HG03103 (cell line): ENCODE results near the gene EOMES.
A peak's percentile ranks its signal among the peaks of the same experiment; 100 is the strongest.

ENCODE experiments used
- ATAC-seq: cut with Tn5 transposase; IDR thresholded peaks from one replicate; pipeline ENCODE4 v1.9.1; 2021; ENCODE audit warnings: low read depth; ENCODE audit not compliant: unreplicated experiment

The EOMES gene

DNA sequence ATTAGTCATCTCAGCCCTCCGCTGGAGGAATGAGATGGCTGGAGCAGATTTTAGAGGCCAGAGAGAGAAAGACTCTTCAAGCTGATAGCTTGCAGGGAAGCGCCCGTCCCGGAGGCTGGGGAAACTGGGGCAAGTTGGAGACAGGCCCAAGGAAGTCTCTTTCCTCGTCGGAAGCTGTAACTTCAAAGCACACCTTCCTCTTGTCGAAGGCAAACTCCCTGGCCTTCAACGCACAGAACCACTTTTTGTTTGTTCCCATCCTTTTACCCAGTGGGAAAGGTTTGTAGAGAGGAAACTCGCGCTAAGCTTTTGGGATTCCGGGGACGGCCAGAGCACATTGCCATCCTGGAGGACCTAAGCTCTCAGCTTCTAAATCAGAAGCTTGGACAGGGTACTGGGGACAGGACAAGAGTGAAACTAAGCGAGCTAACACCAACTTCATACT, 900 bp upstream of the EOMES start:
- no peak for ATAC-seq

DNA sequence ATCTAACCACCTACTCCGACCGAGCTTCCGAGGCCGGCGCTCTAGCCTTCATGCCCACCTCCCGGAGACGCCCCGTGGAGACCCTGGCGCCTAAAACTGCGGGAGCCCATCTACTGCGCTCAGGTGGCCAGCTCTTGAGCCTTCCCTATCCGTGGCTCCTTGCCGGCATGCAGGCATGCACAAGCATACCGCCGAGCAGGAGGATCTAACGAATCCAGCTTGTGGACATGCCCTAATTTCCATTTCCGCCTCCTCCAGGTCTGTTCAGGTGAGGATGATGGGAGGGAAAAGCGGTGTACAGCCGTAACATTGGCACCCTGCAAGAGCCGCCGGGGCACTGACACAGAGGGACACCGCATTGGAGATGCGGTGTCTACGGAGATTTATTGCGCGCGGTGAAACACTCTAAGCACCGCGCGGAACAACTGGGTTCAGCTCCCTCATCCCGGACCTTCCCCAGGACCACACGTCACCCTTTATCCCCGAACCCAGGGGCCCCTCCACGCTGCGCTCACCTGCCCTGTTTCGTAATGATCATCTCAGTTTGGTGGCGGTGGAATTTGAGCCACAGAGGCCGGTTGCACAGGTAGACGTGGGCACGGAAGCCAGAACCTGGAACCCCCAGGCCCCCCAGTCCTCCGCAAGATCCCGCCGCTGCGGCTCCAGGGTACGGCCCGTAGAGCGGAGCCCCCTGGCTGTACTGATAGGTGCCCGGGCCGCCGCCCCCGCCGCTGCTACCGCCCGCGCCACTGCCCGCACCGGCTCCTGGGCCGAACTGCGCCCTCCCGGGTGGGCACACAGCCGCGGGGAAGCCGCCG, 1.0 kb downstream of the EOMES start:
- ATAC-seq = no peak

GRCh38 chr3:27719314-27720003, 2.7 kb downstream of the EOMES start:
- no peak for ATAC-seq

DNA sequence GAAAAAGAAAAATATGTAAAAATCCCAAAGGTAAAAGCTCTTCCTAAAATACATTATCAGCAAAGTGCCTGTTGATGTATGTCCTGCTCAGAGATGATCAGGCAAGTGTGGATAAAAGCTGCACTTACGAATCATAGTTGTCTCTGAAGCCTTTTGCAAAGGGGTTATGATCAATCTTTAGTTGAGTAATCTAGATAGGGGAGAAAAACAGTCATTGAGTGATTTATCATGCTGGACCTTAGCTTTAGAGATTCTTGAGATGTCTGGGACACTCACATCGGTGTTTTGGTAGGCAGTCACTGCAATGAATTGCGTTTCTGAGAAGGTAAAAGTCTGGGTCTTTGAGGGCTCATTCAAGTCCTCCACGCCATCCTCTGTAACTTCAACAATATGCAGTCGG, 3.7 kb downstream of the EOMES start:
- ATAC-seq = no peak

DNA sequence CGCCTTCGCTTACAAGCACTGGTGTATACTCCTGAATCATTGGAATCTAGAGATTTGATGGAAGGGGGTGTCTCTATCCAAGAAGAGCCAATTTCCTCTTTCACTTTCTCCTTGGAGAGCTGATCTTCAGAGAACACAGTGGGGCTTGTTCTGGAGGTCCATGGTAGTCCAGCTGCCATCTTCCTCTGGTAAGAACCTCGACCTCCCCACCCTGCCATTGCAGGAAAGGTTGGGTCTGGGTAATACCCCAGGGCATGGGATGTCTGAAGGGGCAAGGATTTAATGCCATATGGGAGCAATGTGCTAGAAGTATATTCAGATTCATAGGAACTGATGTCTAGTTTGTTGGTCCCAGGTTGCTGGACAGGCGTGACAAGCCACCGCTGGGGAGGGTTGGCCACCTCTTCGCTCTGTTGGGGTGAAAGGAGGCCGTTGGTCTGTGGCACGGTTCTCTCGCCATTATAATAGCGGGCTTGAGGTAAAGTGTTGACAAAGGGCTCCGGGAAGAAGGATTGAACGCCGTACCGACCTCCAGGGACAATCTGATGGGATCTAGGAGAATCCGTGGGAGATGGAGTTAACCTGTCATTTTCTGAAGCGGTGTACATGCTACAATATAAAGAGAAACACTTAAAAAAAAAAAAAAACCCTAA, 4.8 kb downstream of the EOMES start:
- ATAC-seq = no peak

GRCh38 chr3:27716309-27716708, 5.8 kb downstream of the EOMES start:
- no peak for ATAC-seq

DNA sequence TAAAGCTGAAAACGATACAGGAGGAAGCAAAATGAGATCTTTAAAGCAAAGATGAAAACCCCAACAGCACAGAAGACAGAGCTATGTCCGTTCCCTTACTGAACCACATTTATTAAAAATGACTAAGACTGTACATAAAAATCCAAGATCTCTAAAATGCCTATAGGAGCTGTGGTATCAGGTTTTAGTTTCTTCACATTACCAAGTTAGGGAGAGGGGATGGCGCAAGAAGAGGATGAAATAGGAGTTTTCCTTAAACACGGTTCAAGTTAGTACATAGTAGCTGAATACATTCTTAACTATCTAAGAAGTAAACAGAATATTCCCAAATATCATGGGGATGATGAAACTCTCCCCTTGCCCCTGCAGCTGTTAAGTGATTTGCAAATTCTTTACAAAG, 6.3 kb downstream of the EOMES start:
- ATAC-seq = no peak

DNA sequence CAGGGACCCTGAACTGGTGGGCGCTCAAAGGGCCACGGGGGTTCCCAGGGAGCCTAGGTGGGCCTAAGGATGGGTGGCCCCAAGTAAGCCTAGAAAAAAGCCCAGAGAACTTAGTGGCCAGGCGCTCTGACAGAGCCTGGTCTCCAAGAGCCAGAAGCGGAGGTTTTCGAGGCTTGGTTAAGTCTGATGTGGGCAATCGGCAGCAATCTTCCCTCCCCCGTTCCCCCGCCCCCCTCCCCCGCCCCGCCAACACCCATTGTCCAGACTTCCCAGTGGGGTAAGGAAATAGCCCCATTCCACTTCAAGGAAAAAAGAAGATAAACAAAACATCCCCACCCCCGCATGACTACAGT, 6.7 kb downstream of the EOMES start:
- ATAC-seq = no peak

- no peak for ATAC-seq
Measured at GRCh38 chr3:27714692-27715453, 7.2 kb downstream of the EOMES start.

DNA sequence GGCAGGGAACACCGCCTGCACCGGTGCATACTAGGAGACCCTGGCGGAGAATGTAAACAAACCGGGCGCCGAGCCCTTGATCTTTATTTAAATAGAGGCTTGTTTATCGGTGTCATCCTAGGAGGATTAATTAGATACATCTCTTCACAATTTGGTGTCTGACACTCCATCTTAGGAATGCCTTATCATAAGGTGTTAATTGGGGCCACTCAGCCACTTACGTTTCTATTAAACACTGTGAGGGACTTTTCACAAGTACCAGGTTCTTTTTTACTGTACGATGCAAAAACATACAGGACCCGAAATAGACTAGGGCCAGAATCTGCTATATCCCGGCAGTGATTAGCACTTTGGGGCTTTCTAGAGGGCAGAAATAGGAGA, 8.0 kb downstream of the EOMES start:
- no peak for ATAC-seq

GRCh38 chr3:27713435-27714145, 8.5 kb downstream of the EOMES start:
- ATAC-seq = no peak

- ATAC-seq = no peak
Measured at GRCh38 chr3:27713078-27713423, 9.1 kb downstream of the EOMES start.

DNA sequence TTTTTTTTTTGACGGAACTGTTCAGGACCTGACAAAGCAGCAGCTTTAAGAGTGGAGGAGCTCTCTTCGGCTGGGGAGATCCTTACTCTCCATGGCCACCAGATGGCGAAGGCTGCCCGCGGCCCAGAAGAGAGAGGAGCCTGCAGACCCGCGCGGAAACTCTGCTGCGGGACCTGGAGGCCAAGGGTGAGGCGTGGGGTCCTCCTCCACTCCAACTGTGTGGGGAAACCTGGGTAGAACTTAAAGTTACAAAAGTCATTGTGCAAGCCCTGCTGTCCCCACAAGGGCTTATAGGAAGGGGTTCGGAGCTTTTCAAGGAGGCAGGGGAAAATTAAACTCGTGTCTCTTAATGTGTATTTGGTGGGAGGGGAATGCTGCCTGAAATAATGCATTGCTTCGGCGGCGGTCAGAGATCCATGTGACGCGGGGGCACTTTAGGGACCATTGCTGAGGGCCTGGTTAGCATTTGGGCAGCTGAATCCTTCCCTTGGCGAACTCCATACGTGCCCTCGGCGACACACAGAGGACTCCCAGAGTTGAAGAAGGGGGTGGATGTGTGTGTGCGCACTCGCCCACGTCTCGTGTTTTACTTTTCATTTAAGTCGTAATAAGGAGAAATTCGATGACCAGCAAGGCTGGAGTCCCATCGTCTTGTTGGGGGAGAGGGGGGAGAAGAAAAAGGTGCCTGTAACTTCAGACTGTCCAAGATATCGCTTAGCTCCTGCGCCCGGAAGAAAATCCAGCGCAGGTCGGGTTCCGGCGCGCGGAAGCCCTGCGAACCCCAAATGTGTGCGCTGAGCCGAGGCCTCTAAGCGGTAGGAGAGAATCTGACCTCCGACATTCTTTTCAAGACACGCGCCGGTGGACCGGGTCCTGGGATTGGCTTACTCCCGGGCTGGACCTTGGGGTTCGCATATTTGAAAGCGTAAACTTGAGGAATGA, 9.7 kb downstream of the EOMES start:
- ATAC-seq = peak; percentile 93

DNA sequence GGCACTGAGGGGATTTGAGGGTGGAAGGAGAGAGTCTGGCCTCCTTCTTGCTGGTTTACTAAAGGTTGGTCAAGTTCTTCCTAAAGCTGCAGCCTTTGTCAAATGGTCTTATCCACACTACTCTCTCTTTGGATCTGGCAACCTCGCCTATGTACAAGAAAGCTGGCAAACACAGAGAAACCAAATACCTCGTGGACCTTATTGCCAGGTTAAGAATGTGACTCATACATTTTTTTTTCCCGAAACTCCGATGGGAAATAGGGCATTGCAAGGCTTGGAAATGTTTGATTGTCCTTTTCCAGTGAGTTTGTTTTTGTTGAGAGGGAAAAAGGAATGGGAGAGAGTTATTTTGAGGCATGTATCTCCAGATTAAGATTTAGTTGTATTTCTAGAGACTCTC, 13.9 kb downstream of the EOMES start:
- no peak for ATAC-seq

GRCh38 chr3:27699067-27699466, 23.1 kb downstream of the EOMES start:
- peak; percentile 57 for ATAC-seq

DNA sequence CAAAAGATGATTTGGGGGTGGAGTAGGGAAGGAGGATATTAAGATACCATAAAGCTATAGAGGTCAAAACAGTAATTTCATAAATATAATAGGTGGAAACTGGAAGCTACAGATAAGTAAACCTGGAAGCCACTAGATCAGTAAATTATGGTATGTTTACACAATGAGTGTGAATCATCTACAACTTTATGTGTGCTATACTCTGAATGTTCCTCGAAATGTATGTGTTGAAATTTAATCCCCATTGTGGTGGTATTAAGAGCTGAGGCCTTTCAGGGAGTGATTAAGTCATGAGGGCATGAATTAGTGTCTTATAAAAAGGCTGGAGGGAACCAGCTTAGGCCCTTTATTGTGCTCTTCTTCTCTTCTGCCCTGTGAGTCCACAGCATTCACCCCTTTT, 25.2 kb downstream of the EOMES start:
- ATAC-seq = no peak

GRCh38 chr3:27695636-27696035, 26.5 kb downstream of the EOMES start:
- no peak for ATAC-seq

- no peak for ATAC-seq
Measured at GRCh38 chr3:27688053-27688452, 34.1 kb downstream of the EOMES start.

DNA sequence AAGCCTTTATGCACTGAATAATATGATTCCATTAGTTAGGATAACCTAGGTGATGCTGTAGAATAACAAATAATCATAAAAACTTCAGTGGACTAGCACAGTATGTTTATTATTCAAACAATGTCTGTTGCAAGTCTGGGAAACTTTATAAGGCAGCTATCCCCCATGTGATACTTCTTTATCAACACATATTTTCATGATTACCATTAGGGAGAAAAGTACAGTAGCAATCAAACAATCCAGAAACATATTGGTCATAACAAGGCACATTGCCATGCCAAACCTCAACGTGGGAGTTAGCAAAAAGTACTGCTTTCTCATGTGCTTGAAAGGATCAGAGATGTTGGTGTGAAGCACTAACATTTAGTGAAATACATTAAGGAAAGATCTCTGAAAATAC, 35.5 kb downstream of the EOMES start:
- ATAC-seq = no peak
